K562 (cell line): ENCODE data around the gene CYFIP2. TPM values are rescaled to one million over a fixed set of nuclear protein-coding genes. Genes with fewer than 3 reads are reported as not detected.

Experiments
- ARID3A ChIP-seq: IDR thresholded peaks from 2 replicates; pipeline ENCODE4 v1.6.1; 2012; ENCODE audit warnings: low read depth, low read length, improper control_type of control experiment, borderline replicate concordance
- CREM ChIP-seq: IDR thresholded peaks from 2 replicates; pipeline ENCODE4 v1.6.1; 2014; ENCODE audit warnings: antibody characterized with exemption, low read depth
- CTBP1 ChIP-seq: fragments of 450-650 bp; IDR thresholded peaks from 2 replicates; pipeline ENCODE4 v1.6.1; 2016; ENCODE audit warnings: borderline replicate concordance
- JUND ChIP-seq, 2 experiments: IDR thresholded peaks; 2 replicates in 1 of 2; 3 replicates in 1 of 2; pipeline ENCODE4 v1.6.1; 2011; ENCODE audit warnings: borderline replicate concordance in 2 of 2, low read depth in 2 of 2, low read length in 2 of 2, improper control_type of control experiment in 1 of 2, missing biosample characterization in 1 of 2, missing genetic modification characterization in 1 of 2, missing genetic modification reagents in 1 of 2
- NR2C2 ChIP-seq, 2 experiments: fragments of 200-800 bp in 1 of 2; sonication (Bioruptor generic) in 1 of 2; sonication (generic) in 1 of 2; formaldehyde crosslinking in 1 of 2; IDR thresholded peaks; 2 replicates each; pipeline versions ENCODE4 v1.6.1 to v1.8.0; 2016 to 2022; ENCODE audit warnings: mild to moderate bottlenecking in 1 of 2, missing compliant biosample characterization in 1 of 2, missing genetic modification characterization in 1 of 2, missing genetic modification reagents in 1 of 2
- PHTF2 ChIP-seq: fragments of 250-450 bp; sonication (Bioruptor Pico); IDR thresholded peaks from 2 replicates; pipeline ENCODE4 v1.5.0; 2021; ENCODE audit warnings: mild to moderate bottlenecking
- SMC3 ChIP-seq: conservative IDR thresholded peaks from 2 replicates; pipeline ENCODE4 v1.6.1; 2011; ENCODE audit warnings: low read depth, low read length, improper control_type of control experiment; ENCODE audit not compliant: insufficient read depth
- TCF3 ChIP-seq: sonication (generic); formaldehyde crosslinking; IDR thresholded peaks from 2 replicates; pipeline ENCODE4 v1.4.0; 2020; ENCODE audit warnings: mild to moderate bottlenecking, missing genetic modification reagents
- U2AF2 ChIP-seq: fragments of 200-400 bp; formaldehyde crosslinking; optimal IDR thresholded peaks from 2 replicates; pipeline ENCODE3; 2017; ENCODE audit warnings: low read depth, mild to moderate bottlenecking, low read length
- ZNF133 ChIP-seq: fragments of 250-450 bp; sonication (Bioruptor Pico); IDR thresholded peaks from 2 replicates; pipeline ENCODE4 v1.4.0; 2020; ENCODE audit warnings: mild to moderate bottlenecking
- polyA plus RNA-seq, 8 experiments: library from polyadenylated mRNA; depleted of rRNA in 4 of 8; stranded (reverse) in 5 of 8; unstranded in 3 of 8; fragments of >200 nt; fragmentation: Nextera tagmentation in 2 of 8; fragmentation: Illumina TruSeq in 1 of 8; extraction: Ambion mirVana in 2 of 8; extraction: Trizol in 1 of 8; gene quantifications; 2 replicates each; pipeline versions ENCODE4 v1.2.1 to v1.2.3, GENCODE V29; 2011 to 2014; ENCODE audit warnings: inconsistent platforms in 1 of 8, missing spikeins in 1 of 8
- total RNA-seq, 7 experiments: library from RNA; depleted of rRNA in 6 of 7; stranded (reverse); fragments of >200 nt in 6 of 7; fragmentation: Illumina TruSeq in 2 of 7; extraction: Trizol in 2 of 7; gene quantifications; 2 replicates each; pipeline versions ENCODE4 v1.2.1 to v1.2.3, GENCODE V29; 2011 to 2021; ENCODE audit warnings: low replicate concordance in 1 of 7
- TF ChIP-seq, protein P1 (sequence below), 2 experiments: fragments of 450-650 bp; formaldehyde crosslinking in 1 of 2; IDR thresholded peaks; 2 replicates each; pipeline versions ENCODE4 v1.4.0 to v1.6.1; 2014 to 2020; ENCODE audit warnings: mild to moderate bottlenecking in 2 of 2, borderline replicate concordance in 1 of 2, low read depth in 1 of 2
- TF ChIP-seq, protein P2 (sequence below): sonication (generic); formaldehyde crosslinking; IDR thresholded peaks from 2 replicates; pipeline ENCODE4 v1.8.1; 2023; ENCODE audit warnings: mild to moderate bottlenecking, missing genetic modification reagents

Gene CYFIP2
- total and polyA plus RNA-seq, 9 of the 15 experiments (the other 6 are each of a cell fraction or from before 2014, with no cell fraction given), result 0.76 to 2.9 (median 1.4) TPM; not detected in 1

DNA sequence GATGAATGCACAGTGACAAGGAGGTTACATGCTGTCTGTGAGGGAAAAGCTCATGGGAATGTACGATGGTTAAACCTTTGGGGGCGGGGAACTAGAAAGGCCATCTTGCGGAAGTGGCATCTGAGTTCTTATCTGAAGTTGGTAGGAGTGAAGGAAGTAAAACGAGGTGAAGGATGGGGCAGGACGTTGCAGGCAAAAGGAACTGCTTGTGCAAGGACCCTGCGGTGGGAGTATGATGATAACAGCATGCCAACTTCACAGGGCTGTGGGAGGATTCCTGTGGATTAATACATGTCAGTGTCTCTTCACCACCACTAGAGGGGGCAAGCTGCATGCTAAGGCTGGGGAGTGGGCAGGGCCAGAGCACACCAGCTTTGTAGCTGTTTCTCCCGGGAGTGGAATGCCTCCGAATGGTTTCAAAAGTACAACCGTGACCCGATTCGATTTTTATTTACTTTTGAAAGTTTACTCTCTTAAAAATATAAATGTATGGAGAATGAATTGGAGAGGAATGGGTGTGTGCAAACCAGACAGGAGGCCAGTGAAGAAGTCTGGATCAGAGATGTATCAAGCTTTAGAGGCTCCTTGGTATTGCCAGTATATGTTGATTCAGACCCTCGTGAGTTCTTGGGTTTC is 62.5 kb downstream of the CYFIP2 start (continued):
- TF ChIP-seq, protein P1, sequence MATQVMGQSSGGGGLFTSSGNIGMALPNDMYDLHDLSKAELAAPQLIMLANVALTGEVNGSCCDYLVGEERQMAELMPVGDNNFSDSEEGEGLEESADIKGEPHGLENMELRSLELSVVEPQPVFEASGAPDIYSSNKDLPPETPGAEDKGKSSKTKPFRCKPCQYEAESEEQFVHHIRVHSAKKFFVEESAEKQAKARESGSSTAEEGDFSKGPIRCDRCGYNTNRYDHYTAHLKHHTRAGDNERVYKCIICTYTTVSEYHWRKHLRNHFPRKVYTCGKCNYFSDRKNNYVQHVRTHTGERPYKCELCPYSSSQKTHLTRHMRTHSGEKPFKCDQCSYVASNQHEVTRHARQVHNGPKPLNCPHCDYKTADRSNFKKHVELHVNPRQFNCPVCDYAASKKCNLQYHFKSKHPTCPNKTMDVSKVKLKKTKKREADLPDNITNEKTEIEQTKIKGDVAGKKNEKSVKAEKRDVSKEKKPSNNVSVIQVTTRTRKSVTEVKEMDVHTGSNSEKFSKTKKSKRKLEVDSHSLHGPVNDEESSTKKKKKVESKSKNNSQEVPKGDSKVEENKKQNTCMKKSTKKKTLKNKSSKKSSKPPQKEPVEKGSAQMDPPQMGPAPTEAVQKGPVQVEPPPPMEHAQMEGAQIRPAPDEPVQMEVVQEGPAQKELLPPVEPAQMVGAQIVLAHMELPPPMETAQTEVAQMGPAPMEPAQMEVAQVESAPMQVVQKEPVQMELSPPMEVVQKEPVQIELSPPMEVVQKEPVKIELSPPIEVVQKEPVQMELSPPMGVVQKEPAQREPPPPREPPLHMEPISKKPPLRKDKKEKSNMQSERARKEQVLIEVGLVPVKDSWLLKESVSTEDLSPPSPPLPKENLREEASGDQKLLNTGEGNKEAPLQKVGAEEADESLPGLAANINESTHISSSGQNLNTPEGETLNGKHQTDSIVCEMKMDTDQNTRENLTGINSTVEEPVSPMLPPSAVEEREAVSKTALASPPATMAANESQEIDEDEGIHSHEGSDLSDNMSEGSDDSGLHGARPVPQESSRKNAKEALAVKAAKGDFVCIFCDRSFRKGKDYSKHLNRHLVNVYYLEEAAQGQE (IDR thresholded peaks at IDR 0.05; ENCODE audit: borderline replicate concordance), result peak; percentile 45; the same call in 1 of the 2 replicates
- TF ChIP-seq, protein P1 (CRISPR knock-in tag; IDR thresholded peaks at IDR 0.05; ENCODE audit: low read depth), result no peak
- TF ChIP-seq JUND (IDR thresholded peaks at IDR 0.05; ENCODE audit: borderline replicate concordance, low read depth, low read length) (0 out of 2 replicates have a peak, but pooled peaks have one; percentile 4), JUND (tag; IDR thresholded peaks at IDR 0.05; ENCODE audit: borderline replicate concordance, low read depth, low read length) (no peak; the same call in 2 of the 3 replicates), ARID3A (no peak), TCF3 (CRISPR knock-in tag) (no peak; the same call in 1 of the 2 replicates), U2AF2 (no peak), PHTF2 (CRISPR knock-in tag) (no peak), CREM (peak; percentile 9; the same call in 1 of the 2 replicates), CTBP1 (peak; percentile 34; the same call in 1 of the 2 replicates), ZNF133 (CRISPR knock-in tag) (no peak), NR2C2 (CRISPR knock-in tag; IDR thresholded peaks at IDR 0.05) (no peak), NR2C2 (tag; IDR thresholded peaks at IDR 0.05) (no peak), SMC3 (peak; percentile 83)
- TF ChIP-seq, protein P2, sequence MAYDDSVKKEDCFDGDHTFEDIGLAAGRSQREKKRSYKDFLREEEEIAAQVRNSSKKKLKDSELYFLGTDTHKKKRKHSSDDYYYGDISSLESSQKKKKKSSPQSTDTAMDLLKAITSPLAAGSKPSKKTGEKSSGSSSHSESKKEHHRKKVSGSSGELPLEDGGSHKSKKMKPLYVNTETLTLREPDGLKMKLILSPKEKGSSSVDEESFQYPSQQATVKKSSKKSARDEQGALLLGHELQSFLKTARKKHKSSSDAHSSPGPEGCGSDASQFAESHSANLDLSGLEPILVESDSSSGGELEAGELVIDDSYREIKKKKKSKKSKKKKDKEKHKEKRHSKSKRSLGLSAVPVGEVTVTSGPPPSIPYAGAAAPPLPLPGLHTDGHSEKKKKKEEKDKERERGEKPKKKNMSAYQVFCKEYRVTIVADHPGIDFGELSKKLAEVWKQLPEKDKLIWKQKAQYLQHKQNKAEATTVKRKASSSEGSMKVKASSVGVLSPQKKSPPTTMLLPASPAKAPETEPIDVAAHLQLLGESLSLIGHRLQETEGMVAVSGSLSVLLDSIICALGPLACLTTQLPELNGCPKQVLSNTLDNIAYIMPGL (CRISPR knock-in tag), result no peak
